GM23248 (cell line): ENCODE results near the gene PCSK2.

ENCODE experiments used
- EZH2 ChIP-seq: fragments of 200-600 bp; sonication (generic); IDR thresholded peaks from 2 replicates; pipeline ENCODE4 v1.6.1; 2018; ENCODE audit warnings: antibody characterized with exemption, mild to moderate bottlenecking; ENCODE audit not compliant: insufficient read depth, poor library complexity, severe bottlenecking
- EZH2phosphoT487 ChIP-seq: fragments of 200-600 bp; sonication (generic); IDR thresholded peaks from 2 replicates; pipeline ENCODE4 v1.6.1; 2018; ENCODE audit warnings: antibody characterized with exemption, moderate library complexity, mild to moderate bottlenecking, low read depth; ENCODE audit not compliant: insufficient read depth

GRCh38 chr20:17418737-17419136 is 191.9 kb downstream of the PCSK2 start:
- TF ChIP-seq EZH2: no peak
- TF ChIP-seq EZH2phosphoT487: no peak
